SK-N-SH (cell line): Measurements from ENCODE around the gene DNM2. TPM values are rescaled to one million over a fixed set of nuclear protein-coding genes. Genes with fewer than 3 reads are reported as not detected.

ENCODE experiments used
- CTCF ChIA-PET: fragments of 300-600, 350-600 bp; formaldehyde crosslinking; extraction: SDS; loops from one replicate; lab custom pipeline; 2021; lab: Yijun Ruan, JAX
- POLR2A ChIA-PET: fragments of 350-600 bp; sonication (Branson Sonifier 250); formaldehyde crosslinking; extraction: SDS; loops from one replicate; lab custom pipeline; 2020; ENCODE audit warnings: antibody characterized with exemption, inconsistent platforms; lab: Yijun Ruan, JAX
- DNase-seq: peaks from one replicate; pipeline ENCODE4 v3.0.0; 2012
- H2AFZ ChIP-seq: fragments of 200-600 bp; sonication (generic); 2 replicates; pipeline ENCODE4 v1.8.1; 2016; ENCODE audit warnings: antibody characterized with exemption, mild to moderate bottlenecking, low read depth
- H3F3A ChIP-seq: fragments of 200-600 bp; sonication (generic); replicated peaks from 2 replicates; pipeline ENCODE3; 2016; ENCODE audit warnings: antibody characterized with exemption, mild to moderate bottlenecking; ENCODE audit not compliant: insufficient read depth
- H3K27ac ChIP-seq, 2 experiments: fragments of 200-500 bp in 1 of 2; fragments of 200-600 bp in 1 of 2; sonication (Bioruptor generic) in 1 of 2; sonication (generic), shearing (Covaris generic) in 1 of 2; 2 replicates each; pipeline versions ENCODE4 v1.5.1 to v1.6.1; 2014 to 2016; ENCODE audit warnings: low read depth in 2 of 2, inconsistent platforms in 1 of 2, low read length in 1 of 2, mild to moderate bottlenecking in 1 of 2, mixed read lengths in 1 of 2
- H3K27me3 ChIP-seq: fragments of 200-600 bp; sonication (generic), shearing (Covaris generic); 2 replicates; pipeline ENCODE4 v1.6.1; 2016; ENCODE audit warnings: mixed run types; ENCODE audit not compliant: insufficient read depth
- H3K36me3 ChIP-seq, 2 experiments: fragments of 200-500 bp in 1 of 2; fragments of 200-600 bp in 1 of 2; sonication (Bioruptor generic) in 1 of 2; sonication (generic) in 1 of 2; replicated peaks in 1 of 2; 2 replicates each; pipeline versions ENCODE3 to v1.5.1; 2014 to 2016; ENCODE audit warnings: low read length in 1 of 2, mild to moderate bottlenecking in 1 of 2; ENCODE audit not compliant: insufficient read depth in 2 of 2, control insufficient read depth in 1 of 2
- H3K4me1 ChIP-seq, 2 experiments: fragments of 200-500 bp in 1 of 2; fragments of 200-600 bp in 1 of 2; sonication (Bioruptor generic) in 1 of 2; sonication (generic), shearing (Covaris generic) in 1 of 2; 2 replicates each; pipeline versions ENCODE4 v1.5.1 to v1.6.1; 2014 to 2016; ENCODE audit warnings: low read depth in 1 of 2, low read length in 1 of 2, mixed run types in 1 of 2; ENCODE audit not compliant: insufficient read depth in 2 of 2, control insufficient read depth in 1 of 2
- H3K4me2 ChIP-seq: fragments of 200-600 bp; sonication (generic), shearing (Covaris generic); 2 replicates; pipeline ENCODE4 v1.6.1; 2017; ENCODE audit warnings: mixed run types
- H3K4me3 ChIP-seq, 2 experiments: fragments of 200-500 bp in 1 of 2; fragments of 200-600 bp in 1 of 2; sonication (Bioruptor generic) in 1 of 2; sonication (generic), shearing (Covaris generic) in 1 of 2; 2 replicates each; pipeline versions ENCODE4 v1.5.1 to v1.8.1; 2014 to 2016; ENCODE audit warnings: low read depth in 2 of 2, inconsistent platforms in 1 of 2, low read length in 1 of 2, mild to moderate bottlenecking in 1 of 2, mixed read lengths in 1 of 2, moderate library complexity in 1 of 2
- H3K79me2 ChIP-seq: fragments of 200-600 bp; sonication (generic); 2 replicates; pipeline ENCODE4 v1.8.1; 2017; ENCODE audit warnings: mild to moderate bottlenecking; ENCODE audit not compliant: insufficient read depth
- H3K9ac ChIP-seq: fragments of 200-600 bp; sonication (generic); 2 replicates; pipeline ENCODE4 v1.6.1; 2017; ENCODE audit warnings: mixed run types
- H3K9me2 ChIP-seq: fragments of 200-600 bp; sonication (generic); 2 replicates; pipeline ENCODE4 v1.6.1; 2017; ENCODE audit warnings: mixed run types
- H3K9me3 ChIP-seq: fragments of 200-600 bp; sonication (generic); 2 replicates; pipeline ENCODE4 v1.6.1; 2017; ENCODE audit warnings: mixed run types, mild to moderate bottlenecking, moderate library complexity
- H4K20me1 ChIP-seq: fragments of 200-600 bp; sonication (generic); 2 replicates; pipeline ENCODE4 v1.6.1; 2017; ENCODE audit warnings: mild to moderate bottlenecking, mixed run types; ENCODE audit not compliant: insufficient read depth
- ELF1 ChIP-seq: IDR thresholded peaks from 2 replicates; pipeline ENCODE4 v1.4.0; 2012
- EP300 ChIP-seq, 2 experiments: IDR thresholded peaks; 2 replicates each; pipeline versions ENCODE4 v1.4.0 to v1.6.1; 2012; ENCODE audit warnings: borderline replicate concordance in 1 of 2, low read depth in 1 of 2, low read length in 1 of 2
- EZH2phosphoT487 ChIP-seq: fragments of 200-600 bp; sonication (generic); IDR thresholded peaks from 2 replicates; pipeline ENCODE4 v1.6.1; 2017; ENCODE audit warnings: low read depth, mixed run types, mild to moderate bottlenecking, antibody characterized with exemption, moderate library complexity, borderline replicate concordance
- FOSL2 ChIP-seq: IDR thresholded peaks from 2 replicates; pipeline ENCODE4 v1.4.0; 2012; ENCODE audit warnings: low read depth, mild to moderate bottlenecking, moderate library complexity, borderline replicate concordance
- FOXJ3 ChIP-seq: sonication (generic); formaldehyde crosslinking; IDR thresholded peaks from 2 replicates; pipeline ENCODE4 v1.5.1; 2020; ENCODE audit warnings: mild to moderate bottlenecking, missing genetic modification reagents
- FOXM1 ChIP-seq: IDR thresholded peaks from 2 replicates; pipeline ENCODE4 v1.4.0; 2012; ENCODE audit warnings: low read depth, mild to moderate bottlenecking
- GABPA ChIP-seq: IDR thresholded peaks from 2 replicates; pipeline ENCODE4 v1.4.0; 2012; ENCODE audit warnings: low read depth, mild to moderate bottlenecking
- GATA2 ChIP-seq: sonication (generic); formaldehyde crosslinking; IDR thresholded peaks from 2 replicates; pipeline ENCODE4 v1.5.0; 2020; ENCODE audit warnings: mild to moderate bottlenecking, missing genetic modification reagents
- MEF2A ChIP-seq: IDR thresholded peaks from 2 replicates; pipeline ENCODE4 v1.4.0; 2012; ENCODE audit warnings: low read depth, borderline replicate concordance
- NFIC ChIP-seq: IDR thresholded peaks from 2 replicates; pipeline ENCODE4 v1.4.0; 2012; ENCODE audit warnings: borderline replicate concordance
- NRF1 ChIP-seq: IDR thresholded peaks from 2 replicates; pipeline ENCODE4 v1.6.1; 2012; ENCODE audit warnings: low read depth, mild to moderate bottlenecking, low read length
- POLR2AphosphoS5 ChIP-seq: IDR thresholded peaks from 2 replicates; pipeline ENCODE4 v1.6.1; 2012; ENCODE audit warnings: low read depth, low read length
- SMC3 ChIP-seq: IDR thresholded peaks from 2 replicates; pipeline ENCODE4 v1.6.1; 2012; ENCODE audit warnings: low read depth, low read length, improper control_type of control experiment
- TAF1 ChIP-seq: IDR thresholded peaks from 2 replicates; pipeline ENCODE4 v1.6.1; 2012; ENCODE audit warnings: low read depth, mild to moderate bottlenecking, low read length, moderate library complexity, borderline replicate concordance
- TEAD4 ChIP-seq: IDR thresholded peaks from 2 replicates; pipeline ENCODE4 v1.4.0; 2012; ENCODE audit warnings: mild to moderate bottlenecking, borderline replicate concordance; ENCODE audit not compliant: insufficient read depth
- WGBS: methylation state at CpG from one replicate; pipeline ENCODE4 v1.1.6; 2017; ENCODE audit warnings: low lambda C conversion rate; 5-methylcytosine and 5-hydroxymethylcytosine counted together
- polyA plus RNA-seq, 3 experiments: library from polyadenylated mRNA; depleted of rRNA; stranded (reverse); fragments of >200 nt; gene quantifications; 2 replicates each; pipeline ENCODE4 v1.2.3, GENCODE V29; 2012
- TF ChIP-seq, protein P1 (sequence below): fragments of 150-350 bp; IDR thresholded peaks from 2 replicates; pipeline ENCODE4 v1.6.1; 2016; ENCODE audit warnings: mild to moderate bottlenecking, low read depth, low read length
- TF ChIP-seq, protein P2 (sequence below): fragments of 200-600 bp; sonication (generic); IDR thresholded peaks from 2 replicates; pipeline ENCODE4 v1.6.1; 2017; ENCODE audit warnings: antibody characterized with exemption, mild to moderate bottlenecking, moderate library complexity

Gene DNM2
- polyA plus RNA-seq, 1 of the 3 experiments (the other 2 are of a cell fraction), result 52.5 TPM

DNA sequence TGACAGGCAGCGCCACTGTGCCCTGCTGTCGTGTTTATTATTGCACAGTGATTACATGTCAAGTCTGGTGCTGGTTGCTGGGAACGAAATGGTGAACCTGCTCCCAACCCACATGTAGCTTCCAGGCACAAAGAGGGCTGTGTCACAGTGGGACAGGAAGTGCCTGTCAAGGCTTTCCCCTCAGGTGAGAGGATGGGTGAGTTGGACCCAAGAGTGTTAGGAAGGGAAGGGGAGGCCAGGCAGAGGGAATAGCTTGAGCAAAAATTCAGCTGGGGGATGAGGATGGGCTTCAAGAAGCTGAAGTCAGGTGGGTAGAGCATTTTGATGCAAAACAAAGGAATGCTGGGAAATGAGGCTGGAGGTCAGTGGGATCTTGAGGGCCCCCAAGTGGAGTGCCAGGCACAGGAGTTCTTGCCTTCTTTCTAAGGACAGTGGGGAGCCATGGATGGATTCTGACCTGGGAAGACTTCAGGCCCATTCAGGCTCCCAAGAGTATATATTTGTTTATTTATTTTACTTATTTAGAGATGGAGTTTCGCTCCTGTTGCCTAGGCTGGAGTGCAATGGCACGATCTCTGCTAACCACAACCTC is 25.1 kb upstream of the DNM2 start:
- no peak for TF ChIP-seq FOSL2
- TF ChIP-seq, protein P1, sequence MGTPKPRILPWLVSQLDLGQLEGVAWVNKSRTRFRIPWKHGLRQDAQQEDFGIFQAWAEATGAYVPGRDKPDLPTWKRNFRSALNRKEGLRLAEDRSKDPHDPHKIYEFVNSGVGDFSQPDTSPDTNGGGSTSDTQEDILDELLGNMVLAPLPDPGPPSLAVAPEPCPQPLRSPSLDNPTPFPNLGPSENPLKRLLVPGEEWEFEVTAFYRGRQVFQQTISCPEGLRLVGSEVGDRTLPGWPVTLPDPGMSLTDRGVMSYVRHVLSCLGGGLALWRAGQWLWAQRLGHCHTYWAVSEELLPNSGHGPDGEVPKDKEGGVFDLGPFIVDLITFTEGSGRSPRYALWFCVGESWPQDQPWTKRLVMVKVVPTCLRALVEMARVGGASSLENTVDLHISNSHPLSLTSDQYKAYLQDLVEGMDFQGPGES, result no peak
- no peak for TF ChIP-seq MEF2A
- TF ChIP-seq GABPA, result no peak
- no peak for TF ChIP-seq EP300 (IDR thresholded peaks at IDR 0.05; ENCODE audit: borderline replicate concordance in 1 of 2, low read depth in 1 of 2, low read length in 1 of 2)
- no peak for TF ChIP-seq NFIC
- TF ChIP-seq, protein P2, sequence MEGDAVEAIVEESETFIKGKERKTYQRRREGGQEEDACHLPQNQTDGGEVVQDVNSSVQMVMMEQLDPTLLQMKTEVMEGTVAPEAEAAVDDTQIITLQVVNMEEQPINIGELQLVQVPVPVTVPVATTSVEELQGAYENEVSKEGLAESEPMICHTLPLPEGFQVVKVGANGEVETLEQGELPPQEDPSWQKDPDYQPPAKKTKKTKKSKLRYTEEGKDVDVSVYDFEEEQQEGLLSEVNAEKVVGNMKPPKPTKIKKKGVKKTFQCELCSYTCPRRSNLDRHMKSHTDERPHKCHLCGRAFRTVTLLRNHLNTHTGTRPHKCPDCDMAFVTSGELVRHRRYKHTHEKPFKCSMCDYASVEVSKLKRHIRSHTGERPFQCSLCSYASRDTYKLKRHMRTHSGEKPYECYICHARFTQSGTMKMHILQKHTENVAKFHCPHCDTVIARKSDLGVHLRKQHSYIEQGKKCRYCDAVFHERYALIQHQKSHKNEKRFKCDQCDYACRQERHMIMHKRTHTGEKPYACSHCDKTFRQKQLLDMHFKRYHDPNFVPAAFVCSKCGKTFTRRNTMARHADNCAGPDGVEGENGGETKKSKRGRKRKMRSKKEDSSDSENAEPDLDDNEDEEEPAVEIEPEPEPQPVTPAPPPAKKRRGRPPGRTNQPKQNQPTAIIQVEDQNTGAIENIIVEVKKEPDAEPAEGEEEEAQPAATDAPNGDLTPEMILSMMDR, result no peak
- TF ChIP-seq FOXJ3, result no peak
- TF ChIP-seq ELF1, result no peak
- no peak for TF ChIP-seq EZH2phosphoT487
- no peak for TF ChIP-seq TAF1
- TF ChIP-seq SMC3, result no peak
- TF ChIP-seq TEAD4, result no peak
- no peak for TF ChIP-seq GATA2 (CRISPR knock-in tag)
- no peak for TF ChIP-seq POLR2AphosphoS5
- TF ChIP-seq NRF1, result no peak
- no peak for TF ChIP-seq FOXM1
- no peaks in the 10 kb centered on the region; the same call in 1 of the 2 replicates for H3K79me2 ChIP-seq
- ChIA-PET CTCF (interaction anchor here (0.7 to 2.5 kb wide), 5 partner anchors 20 to 302 kb away, joined by 3 to 14 read pairs (median 4); no protein-coding TSS in a partner anchor), POLR2A (interaction anchor here (0.6 kb wide), 1 partner anchor 20 kb away, joined by 3 read pairs; no protein-coding TSS in a partner anchor)
- 100% methylated on average over 5 of the region's 5 CpGs for WGBS
- H4K20me1 ChIP-seq, result peaks cover 69% of the 10 kb centered on the region
- H3K9ac ChIP-seq, result no peak overlapping the region
- H3F3A ChIP-seq, result peaks cover 42% of the 10 kb centered on the region
- H3K9me3 ChIP-seq, result no peaks in the 10 kb centered on the region
- no peak overlapping the region for H3K4me3 ChIP-seq
- H3K4me2 ChIP-seq, result no peak overlapping the region
- no peak for DNase-seq
- H3K27ac ChIP-seq, result no peak overlapping the region
- H3K36me3 ChIP-seq, result peaks cover 21 to 43% of the 10 kb centered on the region in 2 experiments
- no peak overlapping the region for H2AFZ ChIP-seq
- H3K27me3 ChIP-seq, result no peaks in the 10 kb centered on the region
- peaks cover 0 to 10% of the 10 kb centered on the region in 2 experiments; a peak in 1 of 4 replicates for H3K4me1 ChIP-seq
- no peaks in the 10 kb centered on the region for H3K9me2 ChIP-seq
